Peyer's patch (tissue), 4 donors: ENCODE results near the gene NR6A1.

Experiments used
- POLR2A ChIP-seq, 2 donors: fragments of 450-650 bp; IDR thresholded peaks; one replicate each; pipeline ENCODE4 v1.5.1; 2017; ENCODE audit warnings: antibody characterized with exemption in 2 of 2, mild to moderate bottlenecking in 2 of 2, moderate library complexity in 2 of 2
- TF ChIP-seq, protein P1 (sequence below), 6 experiments: fragments of 450-650 bp in 4 of 6; fragments of 200-600 bp in 2 of 6; sonication (generic) in 1 of 6; IDR thresholded peaks; one replicate each; pipeline ENCODE4 v1.5.1; 2017 to 2019; ENCODE audit warnings: antibody characterized with exemption in 6 of 6, mild to moderate bottlenecking in 3 of 6, moderate library complexity in 1 of 6

DNA sequence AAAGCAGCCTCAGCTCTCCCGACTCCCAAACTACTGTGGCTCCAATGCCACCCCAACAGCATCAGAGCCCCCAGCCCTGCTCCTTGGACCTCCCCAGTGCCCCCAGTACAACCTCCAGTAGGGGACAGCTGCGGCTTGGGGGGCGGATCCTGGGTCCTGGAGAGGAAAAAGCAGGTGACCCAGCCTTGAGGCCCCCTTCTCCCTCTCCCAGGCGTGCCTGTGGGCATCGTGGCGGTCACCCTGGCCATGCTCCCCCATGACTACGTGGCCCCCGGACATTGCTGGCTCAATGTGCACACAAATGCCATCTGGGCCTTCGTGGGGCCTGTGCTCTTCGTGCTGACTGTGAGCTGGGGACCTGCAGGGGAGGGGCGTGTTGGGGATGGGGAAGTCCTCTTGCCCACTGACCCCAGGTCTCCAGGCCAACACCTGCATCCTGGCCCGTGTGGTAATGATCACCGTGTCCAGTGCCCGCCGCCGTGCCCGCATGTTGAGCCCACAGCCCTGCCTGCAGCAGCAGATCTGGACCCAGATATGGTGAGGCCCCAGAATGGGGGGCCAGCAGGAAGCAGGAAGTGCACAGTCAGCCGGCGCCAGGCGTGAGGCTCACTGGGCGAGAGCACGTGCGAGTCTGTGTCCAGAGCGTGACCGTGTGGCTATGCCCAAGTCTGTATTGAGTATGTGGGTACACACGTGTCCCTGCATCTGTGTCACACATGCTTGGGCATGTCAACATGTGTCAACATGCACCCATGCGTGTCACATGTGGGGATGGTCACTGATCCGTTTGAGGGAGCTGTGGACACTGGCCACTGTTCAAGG lies 301.9 kb downstream of the NR6A1 start:
- TF ChIP-seq, protein P1, sequence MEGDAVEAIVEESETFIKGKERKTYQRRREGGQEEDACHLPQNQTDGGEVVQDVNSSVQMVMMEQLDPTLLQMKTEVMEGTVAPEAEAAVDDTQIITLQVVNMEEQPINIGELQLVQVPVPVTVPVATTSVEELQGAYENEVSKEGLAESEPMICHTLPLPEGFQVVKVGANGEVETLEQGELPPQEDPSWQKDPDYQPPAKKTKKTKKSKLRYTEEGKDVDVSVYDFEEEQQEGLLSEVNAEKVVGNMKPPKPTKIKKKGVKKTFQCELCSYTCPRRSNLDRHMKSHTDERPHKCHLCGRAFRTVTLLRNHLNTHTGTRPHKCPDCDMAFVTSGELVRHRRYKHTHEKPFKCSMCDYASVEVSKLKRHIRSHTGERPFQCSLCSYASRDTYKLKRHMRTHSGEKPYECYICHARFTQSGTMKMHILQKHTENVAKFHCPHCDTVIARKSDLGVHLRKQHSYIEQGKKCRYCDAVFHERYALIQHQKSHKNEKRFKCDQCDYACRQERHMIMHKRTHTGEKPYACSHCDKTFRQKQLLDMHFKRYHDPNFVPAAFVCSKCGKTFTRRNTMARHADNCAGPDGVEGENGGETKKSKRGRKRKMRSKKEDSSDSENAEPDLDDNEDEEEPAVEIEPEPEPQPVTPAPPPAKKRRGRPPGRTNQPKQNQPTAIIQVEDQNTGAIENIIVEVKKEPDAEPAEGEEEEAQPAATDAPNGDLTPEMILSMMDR (IDR thresholded peaks at IDR 0.05): no peak
- TF ChIP-seq POLR2A (IDR thresholded peaks at IDR 0.05): no peak
